Neural cell (in vitro differentiated cells): ENCODE data around the gene IL23A. TPM values are rescaled to one million over a fixed set of nuclear protein-coding genes. Genes with fewer than 3 reads are reported as not detected.
A peak's percentile ranks its signal among the peaks of the same experiment; 100 is the strongest.

ENCODE experiments used
- H2AFZ ChIP-seq: fragments of 200-600, 300-800 bp; sonication (generic), shearing (Covaris generic); 2 replicates; pipeline ENCODE4 v1.6.0; 2014; ENCODE audit warnings: low read depth, mild to moderate bottlenecking, antibody characterized with exemption, low read length, moderate library complexity
- H3F3A ChIP-seq: fragments of 200-600 bp; shearing (Covaris generic); 2 replicates; pipeline ENCODE4 v1.6.1; 2016; ENCODE audit warnings: mild to moderate bottlenecking, moderate library complexity, mixed read lengths, antibody characterized with exemption, low read length; ENCODE audit not compliant: insufficient read depth, poor library complexity, severe bottlenecking
- H3K27ac ChIP-seq: fragments of 200-600, 300-800 bp; sonication (generic), shearing (Covaris generic); 2 replicates; pipeline ENCODE4 v1.5.1; 2014; ENCODE audit warnings: mild to moderate bottlenecking, low read length, moderate library complexity
- H3K27me3 ChIP-seq: fragments of 300-800, 200-600 bp; sonication (generic), shearing (Covaris generic); 2 replicates; pipeline ENCODE4 v1.6.0; 2014; ENCODE audit warnings: mild to moderate bottlenecking, low read depth, low read length, moderate library complexity; ENCODE audit not compliant: insufficient read depth
- H3K36me3 ChIP-seq: fragments of 300-800, 200-600 bp; sonication (generic), shearing (Covaris generic); 2 replicates; pipeline ENCODE4 v1.5.1; 2014; ENCODE audit warnings: mild to moderate bottlenecking, antibody characterized with exemption, low read length, moderate library complexity; ENCODE audit not compliant: insufficient read depth
- H3K4me2 ChIP-seq: fragments of 300-800, 200-600 bp; sonication (generic), shearing (Covaris generic); 2 replicates; pipeline ENCODE4 v1.6.0; 2014; ENCODE audit warnings: mild to moderate bottlenecking, low read length
- H3K4me3 ChIP-seq: fragments of 300-800, 200-600 bp; sonication (generic), shearing (Covaris generic); 2 replicates; pipeline ENCODE4 v1.5.1; 2014; ENCODE audit warnings: mild to moderate bottlenecking, low read length, moderate library complexity
- H3K79me2 ChIP-seq: fragments of 200-600 bp; shearing (Covaris generic); replicated peaks from 2 replicates; pipeline ENCODE4 v1.6.0; 2014; ENCODE audit warnings: mild to moderate bottlenecking, low read length, moderate library complexity; ENCODE audit not compliant: insufficient read depth
- H3K9ac ChIP-seq: fragments of 300-800, 200-600 bp; sonication (generic), shearing (Covaris generic); 2 replicates; pipeline ENCODE4 v1.6.1; 2016; ENCODE audit warnings: mild to moderate bottlenecking, low read length, mixed read lengths
- H3K9me2 ChIP-seq: fragments of 200-600 bp; shearing (Covaris generic); 2 replicates; pipeline ENCODE4 v1.6.1; 2016; ENCODE audit warnings: mild to moderate bottlenecking, low read length, mixed read lengths; ENCODE audit not compliant: insufficient read depth
- H3K9me3 ChIP-seq: fragments of 200-600, 300-800 bp; sonication (generic), shearing (Covaris generic); 2 replicates; pipeline ENCODE4 v1.6.1; 2016; ENCODE audit warnings: mild to moderate bottlenecking, mixed run types, low read length, moderate library complexity, mixed read lengths
- H4K20me1 ChIP-seq: fragments of 200-600 bp; shearing (Covaris generic); 2 replicates; pipeline ENCODE4 v1.6.1; 2016; ENCODE audit warnings: mild to moderate bottlenecking, mixed run types; ENCODE audit not compliant: insufficient read depth
- EP300 ChIP-seq: fragments of 450-650 bp; conservative IDR thresholded peaks from 2 replicates; pipeline ENCODE4 v1.6.1; 2014; ENCODE audit warnings: antibody characterized with exemption, mild to moderate bottlenecking, moderate library complexity; ENCODE audit not compliant: poor library complexity, severe bottlenecking
- EZH2 ChIP-seq: fragments of 200-600, 300-800 bp; shearing (Covaris generic), sonication (generic); IDR thresholded peaks from 2 replicates; pipeline ENCODE4 v1.6.1; 2014; ENCODE audit warnings: antibody characterized with exemption, low read length, borderline replicate concordance, mild to moderate bottlenecking; ENCODE audit not compliant: insufficient read depth, poor library complexity, severe bottlenecking
- MXI1 ChIP-seq: fragments of 450-650 bp; conservative IDR thresholded peaks from 2 replicates; pipeline ENCODE4 v1.6.1; 2014; ENCODE audit warnings: antibody characterized with exemption, mild to moderate bottlenecking; ENCODE audit not compliant: poor library complexity, severe bottlenecking
- POLR2AphosphoS5 ChIP-seq: IDR thresholded peaks from 2 replicates; pipeline ENCODE4 v1.6.1; 2012
- RAD21 ChIP-seq: fragments of 450-650 bp; conservative IDR thresholded peaks from 2 replicates; pipeline ENCODE4 v1.6.1; 2014; ENCODE audit warnings: antibody characterized with exemption, mild to moderate bottlenecking, moderate library complexity
- SMC3 ChIP-seq: fragments of 450-650 bp; conservative IDR thresholded peaks from 2 replicates; pipeline ENCODE4 v1.6.1; 2014; ENCODE audit warnings: antibody characterized with exemption, mild to moderate bottlenecking, moderate library complexity; ENCODE audit not compliant: poor library complexity
- TAF1 ChIP-seq: IDR thresholded peaks from 2 replicates; pipeline ENCODE4 v1.6.1; 2012; ENCODE audit warnings: low read depth
- polyA plus RNA-seq: library from polyadenylated mRNA; depleted of rRNA; stranded (reverse); fragments of >200 nt; gene quantifications from 2 replicates; pipeline ENCODE4 v1.2.3, GENCODE V29; 2014
- TF ChIP-seq, protein P1 (sequence below): IDR thresholded peaks from 2 replicates; pipeline ENCODE4 v1.6.1; 2012; ENCODE audit warnings: borderline replicate concordance
- TF ChIP-seq, protein P2 (sequence below): fragments of 450-650 bp; IDR thresholded peaks from 2 replicates; pipeline ENCODE4 v1.5.1; 2014; ENCODE audit warnings: antibody characterized with exemption, mild to moderate bottlenecking, moderate library complexity; ENCODE audit not compliant: poor library complexity, severe bottlenecking

The IL23A gene
- polyA plus RNA-seq, 1 donor from 2014 or later, result 0.31 TPM

DNA sequence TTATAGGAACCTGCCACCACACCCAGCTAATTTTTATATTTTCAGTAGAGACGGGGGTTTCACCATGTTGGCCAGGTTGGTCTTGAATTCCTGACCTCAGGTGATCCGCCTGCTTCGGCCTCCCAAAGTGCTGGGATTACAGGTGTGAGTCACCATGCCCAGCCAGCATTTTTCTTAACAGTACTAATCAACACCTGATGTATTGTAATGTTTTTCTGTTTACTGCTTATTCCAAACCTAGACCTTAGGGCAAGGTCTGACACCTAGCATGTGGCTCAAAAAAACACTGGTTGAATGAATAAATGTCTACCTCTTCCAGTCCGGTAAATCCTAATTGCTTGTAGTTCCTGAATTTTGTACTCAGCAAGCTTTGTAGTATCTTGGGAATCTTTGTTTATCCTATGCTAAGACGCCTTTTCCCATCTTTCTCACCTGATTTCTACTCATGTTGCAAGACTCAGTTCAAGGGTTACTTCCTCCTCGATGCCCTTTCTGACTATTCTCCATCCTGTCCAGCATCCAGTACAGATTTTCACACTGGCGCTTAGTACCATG, 7.7 kb upstream of the IL23A start:
- Histone ChIP-seq H3K9me2 (no peaks in the 10 kb centered on the region), H4K20me1 (no peaks in the 10 kb centered on the region), H3K4me2 (no peak overlapping the region), H3F3A (peaks cover 3% of the 10 kb centered on the region), H3K27me3 (no peaks in the 10 kb centered on the region), H3K4me3 (no peak overlapping the region), H2AFZ (no peak overlapping the region), H3K9me3 (no peaks in the 10 kb centered on the region), H3K36me3 (no peaks in the 10 kb centered on the region), H3K27ac (no peak overlapping the region), H3K9ac (no peak overlapping the region), H3K79me2 (no peaks in the 10 kb centered on the region)
- TF ChIP-seq SMC3 (no peak), RAD21 (no peak)
- TF ChIP-seq, protein P1, sequence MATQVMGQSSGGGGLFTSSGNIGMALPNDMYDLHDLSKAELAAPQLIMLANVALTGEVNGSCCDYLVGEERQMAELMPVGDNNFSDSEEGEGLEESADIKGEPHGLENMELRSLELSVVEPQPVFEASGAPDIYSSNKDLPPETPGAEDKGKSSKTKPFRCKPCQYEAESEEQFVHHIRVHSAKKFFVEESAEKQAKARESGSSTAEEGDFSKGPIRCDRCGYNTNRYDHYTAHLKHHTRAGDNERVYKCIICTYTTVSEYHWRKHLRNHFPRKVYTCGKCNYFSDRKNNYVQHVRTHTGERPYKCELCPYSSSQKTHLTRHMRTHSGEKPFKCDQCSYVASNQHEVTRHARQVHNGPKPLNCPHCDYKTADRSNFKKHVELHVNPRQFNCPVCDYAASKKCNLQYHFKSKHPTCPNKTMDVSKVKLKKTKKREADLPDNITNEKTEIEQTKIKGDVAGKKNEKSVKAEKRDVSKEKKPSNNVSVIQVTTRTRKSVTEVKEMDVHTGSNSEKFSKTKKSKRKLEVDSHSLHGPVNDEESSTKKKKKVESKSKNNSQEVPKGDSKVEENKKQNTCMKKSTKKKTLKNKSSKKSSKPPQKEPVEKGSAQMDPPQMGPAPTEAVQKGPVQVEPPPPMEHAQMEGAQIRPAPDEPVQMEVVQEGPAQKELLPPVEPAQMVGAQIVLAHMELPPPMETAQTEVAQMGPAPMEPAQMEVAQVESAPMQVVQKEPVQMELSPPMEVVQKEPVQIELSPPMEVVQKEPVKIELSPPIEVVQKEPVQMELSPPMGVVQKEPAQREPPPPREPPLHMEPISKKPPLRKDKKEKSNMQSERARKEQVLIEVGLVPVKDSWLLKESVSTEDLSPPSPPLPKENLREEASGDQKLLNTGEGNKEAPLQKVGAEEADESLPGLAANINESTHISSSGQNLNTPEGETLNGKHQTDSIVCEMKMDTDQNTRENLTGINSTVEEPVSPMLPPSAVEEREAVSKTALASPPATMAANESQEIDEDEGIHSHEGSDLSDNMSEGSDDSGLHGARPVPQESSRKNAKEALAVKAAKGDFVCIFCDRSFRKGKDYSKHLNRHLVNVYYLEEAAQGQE, result no peak

DNA sequence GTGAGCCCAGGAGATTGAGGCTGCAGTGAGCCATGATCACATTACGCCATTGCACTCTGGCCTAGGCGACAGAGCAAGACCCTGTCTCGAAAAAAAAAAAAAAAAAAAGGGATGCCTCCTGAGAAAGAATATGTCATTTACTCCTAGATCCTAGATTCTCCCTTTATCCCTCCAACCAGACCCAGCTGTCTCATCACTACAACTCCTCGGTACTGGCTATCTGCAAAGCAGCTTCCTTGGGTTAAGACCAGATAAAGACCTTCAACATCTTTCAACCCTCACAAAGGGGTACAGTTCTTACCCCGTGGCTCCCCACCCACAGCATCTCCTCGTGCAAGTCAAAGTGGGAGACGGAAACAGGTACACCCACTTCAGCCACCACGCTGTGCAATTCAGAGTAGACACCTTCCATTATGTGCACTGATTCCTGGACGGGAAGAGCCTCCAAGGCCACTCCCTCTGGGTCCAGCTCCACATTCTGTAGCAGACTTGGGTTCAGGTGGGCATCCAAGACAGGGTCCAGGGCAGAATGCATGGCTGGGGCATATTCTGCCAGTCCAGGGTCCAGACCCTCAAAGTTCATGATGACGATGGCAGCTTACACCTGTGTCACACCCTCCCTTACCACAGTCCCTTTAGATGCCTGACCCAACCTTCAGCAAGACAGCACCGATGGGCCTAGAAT, 6.0 kb upstream of the IL23A start:
- peak overlapping the region; percentile 69 for H3K9ac ChIP-seq
- no peaks in the 10 kb centered on the region for H3K79me2 ChIP-seq
- no peaks in the 10 kb centered on the region for H3K27me3 ChIP-seq
- H4K20me1 ChIP-seq, result no peaks in the 10 kb centered on the region
- peak overlapping the region; percentile 100 for H2AFZ ChIP-seq
- no peaks in the 10 kb centered on the region for H3K9me3 ChIP-seq
- peak overlapping the region; percentile 78 for H3K4me3 ChIP-seq
- no peaks in the 10 kb centered on the region for H3K36me3 ChIP-seq
- peak overlapping the region; percentile 95 for H3K4me2 ChIP-seq
- H3F3A ChIP-seq, result peaks cover 3% of the 10 kb centered on the region
- peak overlapping the region; percentile 80 for H3K27ac ChIP-seq
- H3K9me2 ChIP-seq, result no peaks in the 10 kb centered on the region
- no peak for TF ChIP-seq POLR2AphosphoS5
- TF ChIP-seq EZH2, result no peak
- TF ChIP-seq, protein P2, sequence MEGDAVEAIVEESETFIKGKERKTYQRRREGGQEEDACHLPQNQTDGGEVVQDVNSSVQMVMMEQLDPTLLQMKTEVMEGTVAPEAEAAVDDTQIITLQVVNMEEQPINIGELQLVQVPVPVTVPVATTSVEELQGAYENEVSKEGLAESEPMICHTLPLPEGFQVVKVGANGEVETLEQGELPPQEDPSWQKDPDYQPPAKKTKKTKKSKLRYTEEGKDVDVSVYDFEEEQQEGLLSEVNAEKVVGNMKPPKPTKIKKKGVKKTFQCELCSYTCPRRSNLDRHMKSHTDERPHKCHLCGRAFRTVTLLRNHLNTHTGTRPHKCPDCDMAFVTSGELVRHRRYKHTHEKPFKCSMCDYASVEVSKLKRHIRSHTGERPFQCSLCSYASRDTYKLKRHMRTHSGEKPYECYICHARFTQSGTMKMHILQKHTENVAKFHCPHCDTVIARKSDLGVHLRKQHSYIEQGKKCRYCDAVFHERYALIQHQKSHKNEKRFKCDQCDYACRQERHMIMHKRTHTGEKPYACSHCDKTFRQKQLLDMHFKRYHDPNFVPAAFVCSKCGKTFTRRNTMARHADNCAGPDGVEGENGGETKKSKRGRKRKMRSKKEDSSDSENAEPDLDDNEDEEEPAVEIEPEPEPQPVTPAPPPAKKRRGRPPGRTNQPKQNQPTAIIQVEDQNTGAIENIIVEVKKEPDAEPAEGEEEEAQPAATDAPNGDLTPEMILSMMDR, result no peak
- TF ChIP-seq SMC3, result no peak
- TF ChIP-seq EP300, result no peak
- no peak for TF ChIP-seq RAD21
- no peak for TF ChIP-seq TAF1
- TF ChIP-seq, protein P1, result no peak
- TF ChIP-seq MXI1, result no peak
